PC-9 (cell line): Measurements from ENCODE around the gene C1QC.

Experiments used
- CTCF ChIP-seq: fragments of 200-600 bp; sonication (generic); conservative IDR thresholded peaks from 2 replicates; pipeline ENCODE4 v1.6.1; 2017; ENCODE audit warnings: mixed run types, antibody characterized with exemption, mild to moderate bottlenecking, moderate library complexity
- EZH2 ChIP-seq: fragments of 200-600 bp; sonication (generic); IDR thresholded peaks from 2 replicates; pipeline ENCODE4 v1.8.0; 2017; ENCODE audit warnings: antibody characterized with exemption, low read depth

GRCh38 chr1:22609291-22609690 lies 34.1 kb upstream of the C1QC start:
- TF ChIP-seq CTCF = no peak
- TF ChIP-seq EZH2 = no peak
